ENCODE data around the gene MME. TPM values are rescaled to one million over a fixed set of nuclear protein-coding genes. Genes with fewer than 3 reads are reported as not detected.

Gene MME
- total RNA-seq, 2 donors from 2014 or later = 56.3 to 103 TPM

DNA sequence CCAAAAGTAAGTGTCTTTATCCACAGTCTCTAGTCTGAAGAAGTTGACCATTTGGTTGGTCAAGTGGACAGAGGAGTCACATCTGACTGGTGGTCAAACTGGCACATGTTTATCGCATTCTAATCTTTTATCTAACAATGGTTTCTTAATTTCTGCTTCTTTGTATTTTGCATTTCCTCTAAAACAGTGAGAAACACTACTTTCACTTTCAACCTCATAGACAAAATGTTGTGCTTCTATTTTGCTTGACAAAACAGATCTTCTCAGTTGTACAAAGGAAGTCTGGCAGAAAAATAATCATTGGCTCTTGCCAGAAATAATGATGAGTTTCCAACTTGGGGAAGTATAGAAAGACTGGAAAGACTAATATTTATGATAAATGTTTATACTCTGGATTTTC is 103.9 kb downstream of the MME start:
- TF ChIP-seq, protein P1, sequence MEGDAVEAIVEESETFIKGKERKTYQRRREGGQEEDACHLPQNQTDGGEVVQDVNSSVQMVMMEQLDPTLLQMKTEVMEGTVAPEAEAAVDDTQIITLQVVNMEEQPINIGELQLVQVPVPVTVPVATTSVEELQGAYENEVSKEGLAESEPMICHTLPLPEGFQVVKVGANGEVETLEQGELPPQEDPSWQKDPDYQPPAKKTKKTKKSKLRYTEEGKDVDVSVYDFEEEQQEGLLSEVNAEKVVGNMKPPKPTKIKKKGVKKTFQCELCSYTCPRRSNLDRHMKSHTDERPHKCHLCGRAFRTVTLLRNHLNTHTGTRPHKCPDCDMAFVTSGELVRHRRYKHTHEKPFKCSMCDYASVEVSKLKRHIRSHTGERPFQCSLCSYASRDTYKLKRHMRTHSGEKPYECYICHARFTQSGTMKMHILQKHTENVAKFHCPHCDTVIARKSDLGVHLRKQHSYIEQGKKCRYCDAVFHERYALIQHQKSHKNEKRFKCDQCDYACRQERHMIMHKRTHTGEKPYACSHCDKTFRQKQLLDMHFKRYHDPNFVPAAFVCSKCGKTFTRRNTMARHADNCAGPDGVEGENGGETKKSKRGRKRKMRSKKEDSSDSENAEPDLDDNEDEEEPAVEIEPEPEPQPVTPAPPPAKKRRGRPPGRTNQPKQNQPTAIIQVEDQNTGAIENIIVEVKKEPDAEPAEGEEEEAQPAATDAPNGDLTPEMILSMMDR (IDR thresholded peaks at IDR 0.05) = no peak
- TF ChIP-seq POLR2AphosphoS5 (IDR thresholded peaks at IDR 0.05) (no peak), POLR2A (IDR thresholded peaks at IDR 0.05) (no peak)
- no peaks in the 10 kb centered on the region for H3K36me3 ChIP-seq
- no peak for DNase-seq (ENCODE audit: low spot score)
- intact Hi-C loops (cut with DNase I) = no loop called here
- no peaks in the 10 kb centered on the region for H3K4me1 ChIP-seq (replicated peaks)
- H3K27me3 ChIP-seq (replicated peaks; ENCODE audit: insufficient read depth) = no peaks in the 10 kb centered on the region
- no peak overlapping the region for H3K4me3 ChIP-seq
- H3K9me3 ChIP-seq = no peaks in the 10 kb centered on the region
- WGBS = 68% methylated on average over 1 of the region's 1 CpG
- no peak overlapping the region for H3K27ac ChIP-seq

DNA sequence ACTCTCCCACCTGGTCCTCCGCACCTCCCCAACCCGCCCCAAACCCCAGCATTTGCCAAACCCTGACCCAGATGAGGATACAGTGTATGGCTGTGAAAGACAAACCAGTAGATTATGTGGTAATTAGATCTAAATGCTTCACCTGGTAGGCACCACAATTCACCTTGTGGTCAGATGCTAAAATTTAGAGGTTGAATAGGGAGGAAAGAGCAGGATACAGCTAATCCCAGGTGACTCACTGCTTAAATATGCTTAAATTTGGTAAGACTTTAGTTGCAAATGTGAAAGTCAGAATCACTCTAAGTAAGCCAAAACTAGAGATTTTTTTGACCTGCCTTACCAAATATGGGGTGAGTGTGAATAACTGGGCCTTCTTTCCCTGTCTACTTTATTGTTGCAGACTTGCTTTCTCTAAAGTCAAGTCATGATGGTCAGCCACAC is 105.5 kb downstream of the MME start:
- intact Hi-C loops (cut with DNase I) = no loop called here
- no peak for DNase-seq (ENCODE audit: low spot score)
- H3K4me1 ChIP-seq (replicated peaks) = no peaks in the 10 kb centered on the region
- H3K27me3 ChIP-seq (replicated peaks; ENCODE audit: insufficient read depth) = no peaks in the 10 kb centered on the region
- TF ChIP-seq, protein P1 (IDR thresholded peaks at IDR 0.05) = no peak
- TF ChIP-seq POLR2AphosphoS5 (IDR thresholded peaks at IDR 0.05) (no peak), POLR2A (IDR thresholded peaks at IDR 0.05) (no peak)
- H3K27ac ChIP-seq = no peak overlapping the region
- no peak overlapping the region for H3K4me3 ChIP-seq
- no peaks in the 10 kb centered on the region for H3K9me3 ChIP-seq
- WGBS = 100% methylated on average over 2 of the region's 2 CpGs
- no peaks in the 10 kb centered on the region for H3K36me3 ChIP-seq

DNA sequence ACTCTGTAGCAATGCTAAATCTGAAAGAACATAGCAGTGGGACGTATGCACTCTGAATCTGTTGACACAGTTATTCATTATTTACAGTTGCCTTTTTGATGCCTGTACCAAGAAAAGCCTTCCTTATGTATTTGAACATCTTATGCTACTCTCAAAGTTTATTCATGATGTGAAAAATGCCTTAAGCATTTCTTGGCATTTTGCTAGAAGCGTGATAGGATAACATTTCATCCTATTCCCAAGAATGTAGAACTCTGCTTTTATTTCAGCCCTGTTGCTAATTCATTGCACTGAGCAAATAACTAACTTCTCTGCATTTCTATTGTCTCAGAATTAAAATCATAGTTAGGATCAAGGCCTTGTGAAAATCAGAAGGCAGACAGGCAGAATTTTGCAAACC is 107.9 kb downstream of the MME start:
- no peak for DNase-seq (ENCODE audit: low spot score)
- H3K4me3 ChIP-seq = no peak overlapping the region
- 49% methylated on average over 2 of the region's 2 CpGs for WGBS
- H3K4me1 ChIP-seq (replicated peaks) = no peaks in the 10 kb centered on the region
- H3K27me3 ChIP-seq (replicated peaks; ENCODE audit: insufficient read depth) = no peaks in the 10 kb centered on the region
- intact Hi-C loops (cut with DNase I) = no loop called here
- TF ChIP-seq, protein P1 (IDR thresholded peaks at IDR 0.05) = no peak
- TF ChIP-seq POLR2A (IDR thresholded peaks at IDR 0.05) (no peak), POLR2AphosphoS5 (IDR thresholded peaks at IDR 0.05) (no peak)
- no peaks in the 10 kb centered on the region for H3K9me3 ChIP-seq
- no peaks in the 10 kb centered on the region for H3K36me3 ChIP-seq
- H3K27ac ChIP-seq = no peak overlapping the region

DNA sequence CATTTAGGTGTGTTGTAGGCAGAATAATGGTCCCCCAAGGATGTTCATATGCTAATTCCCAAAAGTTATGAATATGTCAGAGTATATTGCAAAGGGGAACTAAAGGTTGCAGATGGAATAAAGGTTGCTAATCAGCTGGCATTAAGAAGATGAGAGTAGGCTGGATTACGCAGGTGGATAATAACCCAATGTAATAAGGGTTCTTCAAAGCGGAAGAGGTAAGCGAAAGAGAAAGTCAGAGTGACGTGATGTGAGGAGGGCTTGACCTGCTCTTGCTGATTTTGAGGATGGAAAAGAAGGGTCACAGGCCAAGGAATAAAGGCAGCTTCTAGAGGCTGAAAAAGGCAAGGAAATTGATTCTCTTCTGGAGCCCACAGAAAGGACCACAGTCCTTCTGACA is 109.4 kb downstream of the MME start:
- 95% methylated on average over 4 of the region's 4 CpGs for WGBS
- intact Hi-C loops (cut with DNase I) = no loop called here
- no peaks in the 10 kb centered on the region for H3K9me3 ChIP-seq
- H3K36me3 ChIP-seq = no peaks in the 10 kb centered on the region
- DNase-seq (ENCODE audit: low spot score) = no peak
- H3K4me3 ChIP-seq = no peak overlapping the region
- H3K27me3 ChIP-seq (replicated peaks; ENCODE audit: insufficient read depth) = no peaks in the 10 kb centered on the region
- H3K4me1 ChIP-seq (replicated peaks) = no peaks in the 10 kb centered on the region
- H3K27ac ChIP-seq = no peak overlapping the region
- TF ChIP-seq, protein P1 (IDR thresholded peaks at IDR 0.05) = no peak
- no peak for TF ChIP-seq POLR2AphosphoS5 (IDR thresholded peaks at IDR 0.05)
- no peak for TF ChIP-seq POLR2A (IDR thresholded peaks at IDR 0.05)

DNA sequence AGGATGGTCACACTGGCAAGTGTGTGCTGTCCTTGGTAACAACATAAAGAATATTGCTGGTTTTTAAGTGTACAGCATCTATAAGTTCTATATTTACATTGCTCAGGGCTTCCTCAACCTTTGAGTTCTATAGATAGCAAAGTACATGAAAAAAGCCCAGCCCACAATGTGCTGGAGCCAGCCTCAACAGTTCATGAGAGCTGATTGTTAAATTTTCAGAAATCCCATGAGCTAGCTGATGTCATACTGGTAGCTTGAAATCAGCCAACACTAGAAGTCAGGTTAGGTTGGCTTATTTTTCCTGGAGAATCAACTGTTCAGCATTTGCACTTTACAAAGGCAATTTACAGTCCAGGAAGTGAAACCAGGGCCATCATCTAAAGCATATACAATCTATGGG is 110.6 kb downstream of the MME start:
- Histone ChIP-seq H3K27ac (no peak overlapping the region), H3K36me3 (no peaks in the 10 kb centered on the region), H3K9me3 (no peaks in the 10 kb centered on the region), H3K4me1 (replicated peaks) (no peaks in the 10 kb centered on the region), H3K27me3 (replicated peaks; ENCODE audit: insufficient read depth) (no peaks in the 10 kb centered on the region), H3K4me3 (no peak overlapping the region)
- DNase-seq (ENCODE audit: low spot score) = no peak
- TF ChIP-seq POLR2AphosphoS5 (IDR thresholded peaks at IDR 0.05) (no peak), POLR2A (IDR thresholded peaks at IDR 0.05) (no peak)
- TF ChIP-seq, protein P1 (IDR thresholded peaks at IDR 0.05) = no peak
- intact Hi-C loops (cut with DNase I) = no loop called here

All from prostate gland (tissue), 2 donors.